Body of pancreas (tissue), 4 donors: ENCODE results near the gene SPP2.

Source experiments
- CTCF ChIP-seq, 7 experiments: fragments of 450-650 bp in 4 of 7; fragments of 200-600 bp in 3 of 7; sonication (generic) in 3 of 7; IDR thresholded peaks; one replicate each; pipeline ENCODE4 v1.5.1; 2016 to 2019; ENCODE audit warnings: antibody characterized with exemption in 7 of 7
- POLR2A ChIP-seq, 3 donors: fragments of 450-650 bp; IDR thresholded peaks; one replicate each; pipeline ENCODE4 v1.6.1; 2016; ENCODE audit warnings: antibody characterized with exemption in 3 of 3, mild to moderate bottlenecking in 2 of 3

GRCh38 chr2:234096164-234096563 is 45.7 kb downstream of the SPP2 start:
- TF ChIP-seq CTCF (IDR thresholded peaks at IDR 0.05): no peak
- no peak for TF ChIP-seq POLR2A (IDR thresholded peaks at IDR 0.05)
